ENCODE results near the gene SMYD2. TPM values are rescaled to one million over a fixed set of nuclear protein-coding genes. Genes with fewer than 3 reads are reported as not detected.
"Not testable (repeated sequence)": the region's sequence is repeated elsewhere in the genome, so short reads cannot be mapped to it uniquely, and the experiment has no call there.

Gene SMYD2
- total and polyA plus RNA-seq, 2 donors from 2014 or later, result 28.9 to 42.9 TPM

DNA sequence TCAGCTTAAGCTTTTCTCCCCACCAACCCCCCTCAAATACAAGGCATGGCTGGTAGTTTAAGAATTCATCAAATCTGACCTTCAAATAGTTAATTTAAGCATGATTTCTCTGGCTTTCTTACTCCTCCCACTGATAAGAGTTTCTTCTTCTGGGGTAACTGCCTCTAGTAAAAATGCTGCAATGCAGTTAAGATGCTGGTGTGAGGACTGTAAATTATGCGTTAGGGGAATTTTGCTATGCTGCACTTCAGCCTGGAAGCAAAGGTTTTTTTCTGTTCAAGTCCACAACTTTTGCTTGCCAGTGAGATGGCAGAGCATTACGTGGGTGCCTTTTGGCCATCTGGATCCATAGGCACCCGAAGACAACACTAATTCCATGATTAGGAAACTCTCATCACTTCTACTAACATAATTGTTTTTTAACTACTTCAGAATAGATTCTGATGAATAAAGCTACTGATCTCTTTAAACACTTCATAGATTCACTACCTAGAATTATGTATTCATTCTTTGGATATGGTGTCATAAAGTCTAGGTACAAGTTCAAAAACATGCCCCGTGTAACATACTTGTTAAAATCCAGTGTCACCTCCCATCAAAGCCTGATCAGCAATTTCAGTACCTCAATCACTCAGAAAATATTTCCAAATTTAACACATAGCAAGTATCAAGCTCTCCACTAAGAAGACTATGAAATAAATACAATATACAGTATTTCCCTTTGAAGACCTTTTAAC, 8.8 kb upstream of the SMYD2 start:
- intact Hi-C loops (cut with DNase I), result no loop called here
- H3K4me3 ChIP-seq (ENCODE audit: low read length in 3 of 3), result no peak overlapping the region
- no peak for FAIRE-seq
- TF ChIP-seq, protein P1, sequence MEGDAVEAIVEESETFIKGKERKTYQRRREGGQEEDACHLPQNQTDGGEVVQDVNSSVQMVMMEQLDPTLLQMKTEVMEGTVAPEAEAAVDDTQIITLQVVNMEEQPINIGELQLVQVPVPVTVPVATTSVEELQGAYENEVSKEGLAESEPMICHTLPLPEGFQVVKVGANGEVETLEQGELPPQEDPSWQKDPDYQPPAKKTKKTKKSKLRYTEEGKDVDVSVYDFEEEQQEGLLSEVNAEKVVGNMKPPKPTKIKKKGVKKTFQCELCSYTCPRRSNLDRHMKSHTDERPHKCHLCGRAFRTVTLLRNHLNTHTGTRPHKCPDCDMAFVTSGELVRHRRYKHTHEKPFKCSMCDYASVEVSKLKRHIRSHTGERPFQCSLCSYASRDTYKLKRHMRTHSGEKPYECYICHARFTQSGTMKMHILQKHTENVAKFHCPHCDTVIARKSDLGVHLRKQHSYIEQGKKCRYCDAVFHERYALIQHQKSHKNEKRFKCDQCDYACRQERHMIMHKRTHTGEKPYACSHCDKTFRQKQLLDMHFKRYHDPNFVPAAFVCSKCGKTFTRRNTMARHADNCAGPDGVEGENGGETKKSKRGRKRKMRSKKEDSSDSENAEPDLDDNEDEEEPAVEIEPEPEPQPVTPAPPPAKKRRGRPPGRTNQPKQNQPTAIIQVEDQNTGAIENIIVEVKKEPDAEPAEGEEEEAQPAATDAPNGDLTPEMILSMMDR (IDR thresholded peaks at IDR 0.05; ENCODE audit: borderline replicate concordance, extremely low read depth, insufficient read depth), result no peak
- H3K4me1 ChIP-seq (ENCODE audit: control insufficient read depth in 2 of 3, insufficient read depth in 2 of 3, low read depth in 1 of 3, low read length in 3 of 3), result no peaks in the 10 kb centered on the region
- no peak overlapping the region for H3K9ac ChIP-seq (ENCODE audit: low read length in 3 of 3)
- DNase-seq, result no peak
- H3K27me3 ChIP-seq (ENCODE audit: control insufficient read depth, insufficient read depth, low read length), result no peaks in the 10 kb centered on the region
- no peaks in the 10 kb centered on the region for H3K9me3 ChIP-seq (ENCODE audit: control insufficient read depth in 2 of 3, insufficient read depth in 1 of 3, low read length in 3 of 3)
- no peaks in the 10 kb centered on the region for H3K36me3 ChIP-seq (ENCODE audit: control insufficient read depth in 2 of 3, insufficient read depth in 3 of 3, low read length in 3 of 3)
- no peak overlapping the region for H3K27ac ChIP-seq (ENCODE audit: low read depth in 2 of 2, low read length in 2 of 2)

DNA sequence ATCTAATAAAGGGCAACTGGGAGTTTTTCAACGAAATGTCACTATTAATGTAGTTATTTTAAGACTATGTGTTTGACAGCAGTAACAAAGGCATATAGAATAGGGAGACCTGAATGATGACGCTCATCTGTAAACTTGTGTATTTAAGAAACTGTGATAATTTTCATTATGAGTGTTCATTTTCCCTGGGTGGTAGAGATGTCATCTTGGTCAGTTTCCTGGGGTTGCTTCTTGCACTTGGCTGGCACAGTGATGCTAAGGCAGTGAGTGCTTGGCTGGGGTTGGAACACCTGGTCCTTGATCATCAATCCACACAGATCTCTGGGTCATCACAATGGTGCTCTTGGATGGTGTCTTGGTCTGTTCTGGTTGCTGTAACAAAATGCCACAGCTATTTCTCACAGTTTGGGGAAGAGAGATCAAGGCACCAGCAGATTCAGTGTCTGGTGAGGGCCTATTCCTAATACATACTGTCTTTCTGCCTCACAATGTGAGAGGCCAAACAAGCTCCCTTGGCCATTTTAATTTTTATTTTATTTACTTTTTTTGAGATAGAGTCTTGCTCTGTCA, 7.9 kb upstream of the SMYD2 start:
- intact Hi-C loops (cut with DNase I), result no loop called here
- Histone ChIP-seq H3K9me3 (ENCODE audit: control insufficient read depth in 2 of 3, insufficient read depth in 1 of 3, low read length in 3 of 3) (no peaks in the 10 kb centered on the region), H3K4me1 (ENCODE audit: control insufficient read depth in 2 of 3, insufficient read depth in 2 of 3, low read depth in 1 of 3, low read length in 3 of 3) (no peaks in the 10 kb centered on the region), H3K27ac (ENCODE audit: low read depth in 2 of 2, low read length in 2 of 2) (no peak overlapping the region), H3K4me3 (ENCODE audit: low read length in 3 of 3) (no peak overlapping the region), H3K27me3 (ENCODE audit: control insufficient read depth, insufficient read depth, low read length) (no peaks in the 10 kb centered on the region), H3K36me3 (ENCODE audit: control insufficient read depth in 2 of 3, insufficient read depth in 3 of 3, low read length in 3 of 3) (no peaks in the 10 kb centered on the region), H3K9ac (ENCODE audit: low read length in 3 of 3) (no peak overlapping the region)
- FAIRE-seq (no peak), DNase-seq (no peak)
- TF ChIP-seq, protein P1 (IDR thresholded peaks at IDR 0.05; ENCODE audit: borderline replicate concordance, extremely low read depth, insufficient read depth), result no peak

DNA sequence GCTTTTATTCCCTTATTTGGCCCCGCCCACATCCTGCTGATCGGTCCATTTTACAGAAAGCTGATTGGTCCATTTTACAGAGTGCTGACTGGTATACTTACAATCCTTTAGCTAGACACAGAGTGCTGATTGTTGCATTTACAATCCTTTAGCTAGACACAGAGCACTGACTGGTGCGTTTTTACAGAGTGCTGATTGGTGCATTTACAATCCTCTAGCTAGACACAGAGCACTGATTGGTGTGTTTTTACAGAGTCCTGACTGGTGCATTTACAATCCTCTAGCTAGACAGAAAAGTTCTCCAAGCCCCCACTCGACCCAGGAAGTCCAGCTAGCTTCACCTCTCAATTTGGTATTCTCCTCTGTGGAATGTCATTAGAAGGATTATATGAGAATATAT, 5.3 kb upstream of the SMYD2 start:
- H3K27me3 ChIP-seq (ENCODE audit: control insufficient read depth, insufficient read depth, low read length); H3K9ac ChIP-seq (ENCODE audit: low read length in 3 of 3); H3K36me3 ChIP-seq (ENCODE audit: control insufficient read depth in 2 of 3, insufficient read depth in 3 of 3, low read length in 3 of 3); H3K27ac ChIP-seq (ENCODE audit: low read depth in 2 of 2, low read length in 2 of 2); FAIRE-seq; intact Hi-C loops (cut with DNase I); DNase-seq; H3K9me3 ChIP-seq (ENCODE audit: control insufficient read depth in 2 of 3, insufficient read depth in 1 of 3, low read length in 3 of 3); H3K4me1 ChIP-seq (ENCODE audit: control insufficient read depth in 2 of 3, insufficient read depth in 2 of 3, low read depth in 1 of 3, low read length in 3 of 3); H3K4me3 ChIP-seq (ENCODE audit: low read length in 3 of 3): not testable (repeated sequence)

DNA sequence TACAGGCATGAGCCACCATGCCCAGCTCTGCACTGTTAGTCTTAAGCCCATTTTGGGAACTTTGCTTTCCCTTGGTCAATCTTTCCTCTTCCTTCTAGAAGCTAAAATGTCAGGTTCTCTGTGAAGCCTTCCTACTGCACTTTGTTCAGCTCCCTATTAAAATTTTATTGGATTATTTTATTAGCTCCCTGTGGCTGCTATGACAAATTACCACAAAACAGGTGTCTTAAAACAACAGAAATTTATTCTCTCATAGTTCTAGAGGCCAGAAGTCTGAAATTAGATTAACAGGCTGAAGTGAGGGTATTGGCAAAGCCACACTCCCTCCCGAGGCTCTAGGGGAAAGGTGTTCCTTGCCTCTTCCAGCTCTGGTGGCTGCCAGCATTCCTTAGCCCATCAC, 4.2 kb upstream of the SMYD2 start:
- Histone ChIP-seq H3K4me1 (ENCODE audit: control insufficient read depth in 2 of 3, insufficient read depth in 2 of 3, low read depth in 1 of 3, low read length in 3 of 3) (peaks cover 0 to 4% (median 1%) of the 10 kb centered on the region in 3 donors), H3K27me3 (ENCODE audit: control insufficient read depth, insufficient read depth, low read length) (no peaks in the 10 kb centered on the region), H3K36me3 (ENCODE audit: control insufficient read depth in 2 of 3, insufficient read depth in 3 of 3, low read length in 3 of 3) (no peaks in the 10 kb centered on the region), H3K9ac (ENCODE audit: low read length in 3 of 3) (no peak overlapping the region), H3K9me3 (ENCODE audit: control insufficient read depth in 2 of 3, insufficient read depth in 1 of 3, low read length in 3 of 3) (no peaks in the 10 kb centered on the region), H3K27ac (ENCODE audit: low read depth in 2 of 2, low read length in 2 of 2) (no peak overlapping the region), H3K4me3 (ENCODE audit: low read length in 3 of 3) (no peak overlapping the region)
- no peak for DNase-seq
- intact Hi-C loops (cut with DNase I), result no loop called here
- FAIRE-seq, result no peak
- TF ChIP-seq, protein P1 (IDR thresholded peaks at IDR 0.05; ENCODE audit: borderline replicate concordance, extremely low read depth, insufficient read depth), result no peak

All from kidney (tissue), 14 donors.